HL-60/S4 treated with retinoic acid at 250 ng/mL for 4 days and 3 days (cell line): ENCODE results near the gene KSR2.

Experiments
- in situ Hi-C: fragments of 300-500 bp; cut with MboI; formaldehyde crosslinking; loops from 2 replicates; pipeline ENCODE4 v1.7.0; 2022; ENCODE audit warnings: low sequenced_read_pairs

Gene KSR2

DNA sequence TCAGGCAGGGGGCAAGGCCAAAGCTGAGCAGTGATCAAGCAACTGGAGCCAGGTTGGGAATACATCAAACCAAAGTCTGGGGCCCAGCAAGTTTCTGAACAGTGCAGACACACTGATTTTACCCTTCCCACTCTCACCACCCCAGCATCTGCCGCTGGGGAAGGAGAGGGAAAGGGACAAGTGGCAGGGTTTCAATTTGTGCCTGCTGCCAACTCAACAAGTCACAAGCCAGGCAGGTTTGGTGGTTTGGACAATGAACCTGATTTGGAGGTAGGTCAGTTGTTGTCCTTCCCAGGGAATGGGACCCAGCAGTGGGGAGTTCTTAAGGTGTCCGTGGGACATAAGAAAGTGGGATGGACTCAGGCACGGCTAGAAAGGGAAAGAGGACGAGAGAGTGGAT lies 455.4 kb downstream of the KSR2 start:
- in situ Hi-C loops: no loop called here

DNA sequence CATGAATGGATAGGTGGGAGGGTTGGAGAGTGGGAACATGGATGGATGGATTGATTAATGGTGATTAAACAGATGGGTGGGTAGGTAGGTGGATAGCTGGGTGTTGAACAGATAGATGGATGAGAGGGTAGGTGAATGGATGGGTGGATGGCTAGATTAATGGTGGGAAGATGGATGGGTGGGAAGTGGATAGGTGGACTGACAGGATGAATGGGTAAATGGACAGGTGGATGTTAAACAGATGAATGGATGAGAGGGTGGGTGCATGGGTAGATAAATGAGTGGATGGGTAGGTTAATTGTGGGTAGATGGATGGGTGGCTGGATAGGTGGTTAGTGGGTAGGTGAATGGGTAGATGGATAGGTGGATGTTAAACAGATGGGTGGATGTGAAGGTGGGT lies 460.3 kb downstream of the KSR2 start:
- in situ Hi-C loops: no loop called here

DNA sequence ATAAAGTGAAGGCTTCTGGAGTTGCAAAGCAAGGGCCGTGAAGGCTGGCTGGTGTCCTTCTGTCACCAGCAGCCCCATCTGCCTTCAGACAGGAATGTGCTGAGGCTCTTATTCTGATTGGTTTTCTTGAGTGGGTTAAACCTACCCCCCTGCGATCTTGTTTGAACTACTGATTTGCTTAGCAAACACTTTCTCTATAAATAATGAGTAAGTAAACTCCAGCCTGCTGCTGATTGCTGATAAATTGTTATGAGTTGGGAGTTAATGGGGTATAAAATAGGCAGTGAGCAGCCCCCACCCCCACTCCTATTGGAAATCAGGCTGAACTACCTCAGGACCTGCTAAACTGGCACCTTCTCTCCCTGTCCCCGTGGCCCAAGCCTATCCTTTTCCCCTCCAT lies 461.2 kb downstream of the KSR2 start:
- in situ Hi-C loops: no loop called here

DNA sequence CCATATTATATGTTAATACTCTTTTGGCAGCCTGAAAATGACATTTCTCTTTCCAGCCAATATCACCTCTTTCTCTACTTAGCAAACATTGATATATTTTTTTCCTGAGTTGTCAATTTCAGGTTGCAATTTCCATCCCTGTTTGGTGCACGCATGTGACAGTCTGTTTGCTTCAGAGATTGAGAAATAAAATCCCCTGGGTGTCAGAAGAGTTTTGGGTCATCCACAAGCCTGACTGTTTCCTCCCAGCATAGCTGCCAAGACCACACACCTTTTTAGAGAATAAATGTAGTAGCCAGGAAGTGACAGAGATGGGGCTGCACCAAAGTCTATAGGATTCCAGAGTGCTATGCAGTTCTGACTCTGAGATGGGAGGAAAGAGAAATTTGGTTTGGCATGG lies 462.5 kb downstream of the KSR2 start:
- in situ Hi-C loops: no loop called here

DNA sequence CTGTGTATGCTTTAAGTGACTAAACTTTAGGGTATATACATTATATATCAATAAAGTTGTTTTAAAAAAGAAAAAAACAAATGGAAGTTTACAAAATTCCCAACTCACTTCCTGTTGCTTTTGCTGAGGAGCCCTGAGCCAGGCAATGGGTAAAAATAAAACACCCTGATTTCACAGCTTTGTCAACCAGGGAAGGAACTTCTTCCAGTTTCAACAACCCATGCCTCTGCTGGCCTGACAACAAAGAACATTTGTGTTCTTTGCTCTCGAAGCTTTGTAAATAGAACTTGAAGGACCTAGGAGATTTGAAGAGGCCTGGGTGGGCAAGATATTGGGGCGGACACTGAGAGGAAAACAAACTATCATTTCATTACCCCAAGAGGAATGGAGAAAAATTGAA lies 466.2 kb downstream of the KSR2 start:
- in situ Hi-C loops: no loop called here

DNA sequence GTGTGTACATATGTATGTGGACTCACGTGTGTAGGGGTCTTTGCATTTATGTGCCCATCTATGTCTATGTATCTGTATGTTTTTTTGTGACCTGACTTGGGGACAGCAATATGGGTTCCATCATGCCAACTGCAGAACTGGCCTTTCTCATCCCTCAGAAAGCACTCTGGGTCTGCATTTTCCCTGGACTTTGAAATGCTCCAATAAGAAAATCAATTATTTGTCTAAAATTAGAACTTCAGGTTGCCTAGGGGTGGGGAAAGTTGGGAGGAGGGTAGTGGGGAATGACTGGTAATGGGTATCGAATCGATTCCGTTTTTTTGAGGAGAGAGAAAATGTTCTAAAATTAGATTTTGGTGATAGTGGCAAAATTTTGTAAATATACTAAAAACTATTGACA lies 466.6 kb downstream of the KSR2 start:
- in situ Hi-C loops: no loop called here

DNA sequence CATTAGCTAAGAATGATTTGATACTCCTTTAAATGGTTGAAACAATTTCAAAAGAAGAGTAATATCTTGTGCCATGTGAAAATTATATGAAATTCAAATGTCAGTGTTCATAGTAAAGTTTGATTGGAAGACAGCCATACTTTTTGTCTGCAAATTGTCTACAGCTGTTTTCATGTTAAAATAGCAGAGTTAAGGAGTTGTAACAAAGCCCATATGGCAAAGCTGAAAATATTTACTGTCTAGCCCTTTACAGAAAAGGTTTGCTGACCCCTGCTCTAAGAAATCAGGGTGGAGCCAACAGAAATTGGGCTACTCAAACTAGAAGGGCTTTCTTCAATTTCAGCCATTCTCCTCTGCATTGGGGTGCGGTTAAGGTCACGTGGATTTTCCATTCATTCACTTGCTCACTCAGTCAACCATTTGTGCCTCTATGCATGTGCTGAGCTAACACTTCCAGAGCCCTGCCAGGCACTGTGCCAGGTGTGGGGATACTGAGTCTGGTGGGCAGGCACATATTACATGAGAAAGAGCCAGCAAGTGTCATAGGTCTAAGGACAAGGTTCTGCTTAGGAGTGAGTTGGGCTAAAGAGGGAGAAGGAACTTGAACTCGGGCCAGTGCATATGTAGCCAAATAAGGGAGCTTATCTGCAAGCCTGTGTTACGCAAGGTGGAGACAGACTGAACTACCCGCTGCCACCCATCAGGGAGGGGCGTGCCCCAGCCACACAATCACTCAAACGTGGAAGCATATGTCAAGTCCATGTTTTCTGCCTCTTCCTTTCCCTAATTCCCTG lies 467.5 kb downstream of the KSR2 start:
- in situ Hi-C loops: no loop called here

DNA sequence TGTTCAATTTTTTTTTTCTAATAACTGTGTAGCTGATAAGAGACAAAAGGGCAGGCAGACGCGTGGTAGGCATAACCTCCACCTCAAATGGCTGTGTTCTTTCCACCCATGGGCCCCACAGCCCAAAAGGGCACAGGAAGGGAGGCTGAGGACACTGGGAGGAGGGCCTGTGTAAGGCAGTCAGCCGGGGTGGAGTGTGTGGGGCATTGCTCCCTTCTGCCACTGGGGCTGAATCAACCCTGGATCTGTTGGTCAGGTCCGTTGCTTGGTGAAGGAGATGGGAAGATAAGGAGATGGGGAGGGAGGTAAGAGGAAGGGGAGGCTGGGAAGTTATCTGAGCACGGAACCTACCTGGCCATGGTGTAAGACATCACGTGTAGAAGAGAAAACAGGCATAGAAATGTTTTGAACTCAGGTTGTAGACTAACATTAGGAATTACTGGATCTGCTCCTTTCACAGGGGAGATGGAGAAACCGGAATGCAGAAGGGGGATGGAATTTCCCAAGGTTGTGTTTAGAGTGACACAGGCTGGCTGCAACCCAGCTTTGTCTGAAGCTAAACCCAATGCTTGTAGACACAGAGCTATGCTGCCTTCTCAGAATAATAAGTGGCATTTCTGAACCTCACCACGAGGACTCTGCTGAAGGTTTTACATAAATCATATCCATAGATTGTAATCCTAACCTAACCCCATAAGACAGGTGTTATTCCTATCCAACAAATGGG lies 468.9 kb downstream of the KSR2 start:
- in situ Hi-C loops: no loop called here

DNA sequence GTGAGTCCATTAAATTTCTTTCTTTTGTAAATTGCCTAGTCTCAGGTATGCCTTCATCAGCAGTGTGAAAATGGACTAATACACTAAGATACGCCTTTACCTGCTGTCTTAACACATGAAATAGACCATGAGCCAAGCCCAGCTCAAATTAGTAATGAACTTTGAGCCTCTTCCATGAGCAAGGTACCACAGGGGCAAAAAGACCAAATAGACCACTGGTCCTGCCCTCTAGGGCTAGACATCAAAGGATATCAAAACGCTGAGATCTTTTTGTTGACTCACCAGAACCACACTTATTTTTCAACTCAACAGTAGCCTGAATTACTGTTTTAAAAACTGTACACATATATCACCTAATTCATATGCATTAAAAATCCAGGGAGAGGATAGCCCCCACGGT lies 469.9 kb downstream of the KSR2 start:
- in situ Hi-C loops: no loop called here

DNA sequence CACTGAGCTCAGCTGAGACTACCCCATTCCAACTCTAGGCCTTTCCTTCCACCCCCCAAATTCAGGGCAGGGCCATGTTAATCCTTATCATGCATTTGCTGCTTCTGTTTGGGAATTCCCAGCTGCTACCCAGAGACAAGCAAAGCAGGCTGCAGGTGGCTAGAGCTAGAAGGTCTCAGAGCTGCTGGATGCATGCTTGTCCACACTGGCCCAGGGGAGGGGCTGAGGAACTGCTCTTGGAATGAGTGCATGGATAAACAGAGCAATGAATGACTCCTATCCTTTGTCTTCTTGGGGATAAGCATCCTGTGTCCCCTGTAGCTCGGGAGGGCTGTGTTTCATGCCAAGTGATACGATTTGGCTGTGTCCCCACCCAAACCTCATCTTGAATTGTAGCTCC lies 470.5 kb downstream of the KSR2 start:
- in situ Hi-C loops: no loop called here

DNA sequence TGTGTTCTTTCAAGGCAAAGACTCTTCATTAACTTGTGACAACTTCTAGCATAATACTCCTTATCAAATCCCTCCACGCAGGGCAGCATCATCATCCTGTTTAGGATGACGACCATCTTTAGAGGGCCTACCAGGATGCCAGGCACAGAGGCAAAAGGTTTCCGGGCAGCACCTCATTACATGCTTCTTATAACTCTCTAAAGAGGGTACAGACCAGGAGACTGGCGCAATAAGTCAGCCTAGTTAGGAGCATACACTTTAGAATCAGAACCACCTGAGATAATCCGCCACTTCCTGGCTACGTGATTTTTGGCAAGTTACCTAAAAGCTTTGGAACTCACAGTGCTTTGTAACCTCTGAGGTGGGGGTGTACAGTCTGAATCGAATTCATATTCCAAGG lies 471.4 kb downstream of the KSR2 start:
- in situ Hi-C loops: no loop called here

DNA sequence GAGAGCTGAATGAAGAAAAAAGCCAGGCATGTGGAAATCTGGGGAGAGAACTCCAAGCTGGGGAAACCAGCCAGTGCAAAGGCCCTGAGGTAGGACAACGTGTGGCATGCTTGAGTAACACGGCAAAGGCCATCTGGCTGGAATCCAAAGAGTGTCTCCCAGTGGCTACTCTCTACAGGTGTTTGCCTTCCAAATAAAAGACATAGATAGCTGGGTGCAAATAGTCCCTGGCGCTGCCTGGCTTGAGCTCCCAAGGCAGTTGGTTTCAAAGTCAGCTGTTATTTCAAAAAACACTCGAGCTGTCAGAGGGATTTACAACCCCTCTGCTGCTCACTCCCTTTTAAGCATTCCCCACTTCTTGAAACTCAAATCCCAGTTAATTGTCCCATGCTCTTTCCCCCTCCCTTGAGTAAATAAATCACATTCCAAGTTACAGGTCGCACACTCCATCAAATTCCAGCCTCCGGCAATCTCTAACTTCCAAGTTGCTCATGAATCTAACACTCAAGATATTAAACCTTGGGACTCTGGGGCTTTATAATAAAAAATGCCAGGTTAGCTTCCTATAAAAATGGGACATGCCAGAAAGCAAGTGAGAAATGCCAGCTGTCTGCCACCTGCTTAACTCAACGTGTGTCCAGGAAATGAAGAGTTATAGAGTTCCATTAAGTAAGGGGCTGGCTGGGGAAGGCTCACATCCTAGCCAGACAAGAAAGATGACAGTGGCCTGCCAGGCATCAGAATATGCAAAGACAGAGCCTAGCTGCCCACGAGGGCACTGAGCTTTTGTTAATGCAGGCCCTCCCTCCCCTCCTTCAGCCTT lies 473.7 kb downstream of the KSR2 start:
- in situ Hi-C loops: no loop called here

DNA sequence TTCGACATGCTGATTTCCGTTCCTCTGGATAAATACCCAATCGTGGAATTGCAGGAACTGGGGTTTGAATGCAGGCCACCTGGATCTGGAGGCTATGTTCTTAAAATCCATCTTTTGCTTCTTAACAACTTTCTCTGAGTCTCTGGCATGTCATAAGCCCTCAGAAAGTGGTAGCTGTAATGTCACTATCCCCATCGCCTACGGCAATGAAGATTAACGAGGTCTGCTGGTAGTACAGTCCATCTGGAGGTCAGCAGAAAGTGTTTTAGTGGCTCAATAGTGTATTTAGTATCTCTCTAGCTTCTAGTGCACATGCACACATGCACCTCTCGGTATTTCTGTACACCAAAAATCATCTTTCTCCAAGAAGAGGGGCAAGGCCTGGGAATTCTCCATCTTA lies 477.1 kb downstream of the KSR2 start:
- in situ Hi-C loops: no loop called here

DNA sequence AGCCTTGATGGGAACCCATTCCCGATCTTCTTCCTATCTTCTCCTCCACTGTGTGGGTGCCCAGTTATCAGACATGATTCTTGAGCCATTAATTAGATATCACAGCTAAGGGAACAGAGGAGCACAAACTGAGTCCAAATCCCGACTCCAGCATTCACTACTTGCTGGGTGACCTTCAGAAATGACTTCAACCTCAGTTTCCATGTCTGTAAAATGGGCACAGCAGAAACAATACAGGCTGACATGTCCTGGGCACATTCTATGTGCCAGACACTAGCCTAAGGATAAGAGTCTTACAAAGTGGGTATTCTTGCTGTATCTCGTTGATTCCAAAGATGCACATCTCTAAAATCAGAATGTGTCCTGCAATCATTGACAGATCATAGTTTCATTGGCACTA lies 478.7 kb downstream of the KSR2 start:
- in situ Hi-C loops: no loop called here

DNA sequence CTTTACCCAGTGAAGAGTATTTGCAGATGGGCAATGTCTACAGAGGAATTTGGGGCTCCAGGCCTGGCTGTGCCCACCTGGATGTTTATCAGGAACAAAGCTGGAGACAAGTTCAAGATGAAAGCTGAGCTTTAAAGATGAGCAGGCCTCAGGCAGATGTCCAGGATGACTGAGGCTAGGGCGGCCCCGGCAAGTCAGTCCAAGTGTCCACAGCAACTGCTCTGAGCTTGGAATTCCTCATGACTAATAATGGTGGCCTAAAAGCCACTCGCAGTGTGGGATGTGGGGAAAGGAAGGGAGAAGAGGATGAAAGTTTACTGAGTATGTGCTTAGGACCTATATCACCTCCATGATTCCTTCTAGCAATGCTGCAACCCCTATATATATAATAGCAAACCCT lies 479.1 kb downstream of the KSR2 start:
- in situ Hi-C loops: no loop called here

DNA sequence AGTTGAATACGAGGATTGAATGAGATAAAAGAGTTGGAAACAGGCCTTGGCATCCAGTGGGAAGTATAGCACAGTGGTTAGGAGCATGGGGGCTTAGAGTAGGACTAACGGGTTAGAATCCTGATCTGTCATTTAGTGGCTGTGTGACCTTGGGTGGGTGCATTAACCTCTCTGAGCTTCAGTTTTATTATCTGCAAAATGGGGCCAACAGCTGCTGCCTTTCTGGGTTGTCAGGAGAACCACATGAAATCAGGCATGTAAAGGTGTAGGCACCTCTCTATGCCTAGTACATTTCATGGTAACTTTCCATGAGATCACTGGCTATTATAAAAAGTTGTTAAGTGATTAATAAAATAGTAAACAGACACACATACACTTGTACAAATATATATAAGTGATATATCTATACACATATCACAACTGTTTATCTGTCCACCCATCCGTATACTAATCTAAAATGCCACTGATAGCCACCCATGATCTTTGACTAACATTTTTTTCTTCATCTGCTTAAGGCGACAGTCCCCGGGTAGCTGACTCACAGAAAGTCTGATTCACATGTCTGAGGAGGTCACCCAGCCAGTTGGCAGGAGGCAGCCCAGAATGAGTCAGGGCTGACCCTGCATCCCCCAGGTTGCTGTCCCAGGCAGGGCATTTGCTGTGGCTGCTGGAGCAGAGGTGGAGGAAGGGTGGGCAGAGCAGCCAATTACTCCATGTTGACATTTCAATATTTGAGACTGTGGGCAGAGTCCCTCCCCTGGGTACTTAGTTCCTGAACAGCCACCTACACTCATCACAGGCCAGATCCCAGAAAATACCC lies 481.7 kb downstream of the KSR2 start:
- in situ Hi-C loops: no loop called here

DNA sequence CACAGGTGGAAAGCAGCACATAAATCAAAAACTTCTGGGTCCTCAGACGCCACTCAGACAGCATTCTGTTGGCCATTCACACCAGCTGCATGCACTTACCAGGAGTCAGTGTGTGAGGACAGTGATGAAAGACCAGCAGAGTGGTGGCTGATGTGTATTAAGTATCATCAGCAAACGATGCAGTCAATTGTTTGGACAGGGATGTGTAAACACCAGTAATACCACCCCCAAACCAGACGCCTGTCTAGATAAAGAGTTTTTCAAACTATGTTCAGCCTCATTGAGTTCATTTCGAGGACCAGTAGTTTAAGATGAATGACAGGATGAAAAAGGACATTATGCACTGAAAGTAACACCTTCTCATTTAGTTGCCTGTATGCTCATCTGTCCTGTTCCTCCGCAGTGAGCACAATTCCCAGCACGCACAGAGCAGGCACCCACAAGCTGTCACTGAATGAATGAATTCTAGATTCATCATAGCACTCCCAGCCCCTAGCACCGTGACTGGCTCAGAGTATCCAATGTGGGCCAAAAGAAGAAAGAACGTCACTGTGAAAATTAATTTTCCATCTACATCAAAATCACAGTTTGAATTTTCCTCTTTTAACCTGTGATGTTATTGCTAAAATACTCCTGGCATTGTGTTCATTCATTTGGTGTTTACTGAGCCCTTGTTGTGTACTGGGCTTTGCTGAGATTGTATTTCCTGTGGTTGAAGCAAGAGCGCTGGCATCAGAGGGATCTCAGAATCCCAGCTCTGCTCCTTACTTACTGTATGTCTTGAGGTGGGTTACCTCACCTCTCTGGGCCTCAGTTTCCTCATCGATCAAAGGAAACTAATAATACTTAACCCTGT lies 482.6 kb downstream of the KSR2 start:
- in situ Hi-C loops: no loop called here

DNA sequence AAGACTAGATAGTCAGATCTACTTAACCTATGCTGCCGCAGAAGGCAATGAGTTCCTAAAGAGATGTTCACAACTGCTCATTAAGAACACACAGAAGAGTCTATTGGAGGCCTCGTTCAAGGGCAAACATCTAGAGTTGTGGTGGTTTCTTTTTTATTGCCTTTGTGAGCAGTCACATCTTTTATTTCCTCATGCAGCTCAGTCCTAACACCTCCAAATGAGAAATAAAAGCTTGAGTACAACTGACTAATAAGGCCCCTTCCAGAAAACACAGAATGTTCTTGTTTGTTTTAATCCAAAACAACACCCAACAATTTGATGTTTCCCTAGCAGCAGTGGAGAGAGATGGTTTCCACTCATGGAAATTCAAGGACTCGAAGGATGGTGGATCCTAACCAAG lies 483.9 kb downstream of the KSR2 start:
- in situ Hi-C loops: no loop called here

DNA sequence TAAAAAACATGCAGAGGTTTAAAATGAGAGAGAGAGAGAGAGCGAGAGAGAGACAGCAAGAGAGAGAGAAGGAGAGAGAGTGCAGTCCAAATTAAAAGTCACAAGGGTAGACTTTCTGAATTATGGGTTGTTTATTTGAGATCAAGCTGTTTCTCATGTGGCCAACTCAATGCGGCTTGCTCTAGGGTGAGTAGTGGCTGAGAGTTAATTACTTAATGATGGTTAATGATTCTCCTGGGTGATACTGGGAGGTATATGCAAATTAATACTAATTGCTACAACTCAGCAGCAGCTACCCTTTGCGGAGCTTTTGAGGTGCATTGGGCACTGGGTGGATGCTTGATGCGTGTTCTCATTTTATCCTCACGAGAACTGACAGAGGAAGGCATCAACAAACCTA lies 485.3 kb downstream of the KSR2 start:
- in situ Hi-C loops: no loop called here

DNA sequence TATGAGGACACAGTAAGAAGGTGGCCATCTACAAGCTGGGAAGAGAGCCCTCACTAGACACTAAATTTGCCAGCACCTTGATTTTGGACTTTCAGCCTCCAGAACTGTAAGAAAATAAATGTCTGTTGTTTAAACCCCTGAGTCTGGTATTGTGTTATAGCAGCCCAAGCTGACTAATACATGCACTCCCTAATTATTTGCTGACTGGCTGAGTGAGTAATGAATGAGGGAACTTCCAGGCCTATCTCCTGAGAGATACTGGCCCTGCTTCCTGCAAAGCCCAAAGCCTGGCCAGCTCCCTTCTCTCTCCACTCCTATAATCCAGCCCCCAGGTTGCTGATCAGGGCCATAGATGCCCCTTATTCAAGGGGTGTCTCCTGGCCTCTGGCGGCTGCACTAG lies 487.3 kb downstream of the KSR2 start:
- in situ Hi-C loops: no loop called here
